BLaER1 (cell line): ENCODE data around the gene ARID2.

ENCODE experiments used
- H3K27ac ChIP-seq: shearing (Covaris generic); formaldehyde crosslinking; 2 replicates; pipeline ENCODE4 v1.8.1; 2022
- H3K27me3 ChIP-seq: shearing (Covaris generic); formaldehyde crosslinking; 2 replicates; pipeline ENCODE4 v1.8.1; 2022
- H3K36me3 ChIP-seq: shearing (Covaris generic); formaldehyde crosslinking; 2 replicates; pipeline ENCODE4 v1.8.1; 2022
- H3K4me1 ChIP-seq: shearing (Covaris generic); formaldehyde crosslinking; 2 replicates; pipeline ENCODE4 v1.8.1; 2022
- H3K4me2 ChIP-seq: shearing (Covaris generic); formaldehyde crosslinking; 2 replicates; pipeline ENCODE4 v1.8.1; 2022
- H3K4me3 ChIP-seq: shearing (Covaris generic); formaldehyde crosslinking; 2 replicates; pipeline ENCODE4 v1.8.1; 2022
- H3K9ac ChIP-seq: shearing (Covaris generic); formaldehyde crosslinking; 2 replicates; pipeline ENCODE4 v1.8.1; 2022
- H3K9me3 ChIP-seq: shearing (Covaris generic); formaldehyde crosslinking; 2 replicates; pipeline ENCODE4 v1.8.1; 2022
- H4K20me1 ChIP-seq: shearing (Covaris generic); formaldehyde crosslinking; 2 replicates; pipeline ENCODE4 v1.8.1; 2022
- Cebpa-rat ChIP-seq: shearing (Covaris generic); IDR thresholded peaks from 2 replicates; pipeline ENCODE4 v1.8.1; 2022

ARID2 gene

DNA sequence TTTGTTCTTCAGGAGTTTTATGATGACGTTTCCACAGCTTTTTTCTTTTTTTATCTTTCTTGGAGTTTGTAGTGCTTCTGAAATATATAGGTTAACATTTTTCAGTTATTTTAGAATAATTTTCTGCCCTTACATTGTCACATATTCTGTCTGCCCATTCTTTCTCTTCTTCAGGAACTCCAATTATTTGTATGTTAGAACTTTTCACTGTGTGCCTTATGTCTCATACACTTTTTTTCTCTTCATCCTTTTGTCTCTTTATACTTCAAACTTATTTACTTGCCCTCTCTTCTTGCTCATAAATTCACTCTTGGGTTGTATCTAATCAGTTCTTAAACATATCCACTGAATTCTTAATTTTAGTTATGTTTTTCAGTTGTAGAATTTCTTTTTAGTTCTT lies 105.3 kb downstream of the ARID2 start:
- H3K36me3 ChIP-seq: peaks cover 84% of the 10 kb centered on the region
- no peak overlapping the region for H3K4me3 ChIP-seq
- H3K4me2 ChIP-seq: no peak overlapping the region
- peaks cover 9% of the 10 kb centered on the region for H3K9me3 ChIP-seq
- peaks cover 15% of the 10 kb centered on the region; the same call in 1 of the 2 replicates for H4K20me1 ChIP-seq
- H3K27me3 ChIP-seq: no peaks in the 10 kb centered on the region
- H3K4me1 ChIP-seq: no peaks in the 10 kb centered on the region
- H3K27ac ChIP-seq: no peak overlapping the region
- TF ChIP-seq Cebpa-rat: no peak
- H3K9ac ChIP-seq: no peak overlapping the region

DNA sequence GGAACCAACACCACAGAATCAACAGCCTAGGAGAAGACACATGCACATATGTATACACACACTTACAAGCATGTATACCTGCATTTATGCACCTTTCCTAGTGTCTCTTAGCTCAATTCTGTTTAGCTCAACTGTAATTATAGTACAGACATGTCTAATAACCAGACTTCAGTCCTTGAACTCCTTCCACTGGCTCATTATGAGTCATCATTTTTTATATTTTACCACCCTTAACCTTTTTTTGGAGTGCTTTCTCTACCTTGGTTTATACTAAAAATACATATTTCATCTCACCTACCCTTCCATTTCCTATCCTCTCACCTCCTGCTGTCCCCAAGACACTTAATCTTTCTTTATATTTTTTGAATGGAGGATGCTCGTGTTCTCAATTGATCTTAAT lies 110.4 kb downstream of the ARID2 start:
- Histone ChIP-seq H4K20me1 (0 out of 2 replicates have a peak, but pooled peaks cover 15% of the 10 kb centered on the region), H3K4me3 (no peak overlapping the region), H3K4me2 (no peak overlapping the region), H3K36me3 (peaks cover 90% of the 10 kb centered on the region), H3K4me1 (no peaks in the 10 kb centered on the region), H3K27me3 (no peaks in the 10 kb centered on the region), H3K9me3 (no peaks in the 10 kb centered on the region), H3K9ac (no peak overlapping the region), H3K27ac (no peak overlapping the region)
- TF ChIP-seq Cebpa-rat: no peak

DNA sequence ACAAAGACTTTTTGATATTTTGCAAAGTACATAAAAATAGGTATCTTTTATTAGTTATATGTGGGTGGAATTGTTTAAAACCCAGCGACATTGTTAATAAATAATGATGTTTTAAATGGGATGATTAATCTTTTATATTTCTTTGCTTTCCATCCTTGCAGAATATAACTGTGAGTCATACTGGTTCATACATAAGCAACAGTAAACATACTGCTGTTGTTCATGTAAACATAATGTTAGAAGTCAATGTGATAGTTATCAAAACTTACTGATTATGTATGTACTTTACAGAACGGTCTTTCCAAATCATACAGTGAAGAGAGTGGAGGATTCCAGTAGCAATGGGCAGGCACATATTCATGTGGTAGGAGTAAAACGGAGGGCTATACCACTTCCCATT lies 119.8 kb downstream of the ARID2 start:
- Histone ChIP-seq H3K9ac (no peak overlapping the region), H3K4me2 (no peak overlapping the region), H3K27ac (no peak overlapping the region), H3K27me3 (no peaks in the 10 kb centered on the region), H3K9me3 (no peaks in the 10 kb centered on the region), H3K4me3 (no peak overlapping the region), H4K20me1 (peaks cover 7% of the 10 kb centered on the region; the same call in 1 of the 2 replicates), H3K4me1 (no peaks in the 10 kb centered on the region), H3K36me3 (peaks cover 87% of the 10 kb centered on the region)
- no peak for TF ChIP-seq Cebpa-rat

GRCh38 chr12:45850302-45850701 lies 120.8 kb downstream of the ARID2 start:
- no peak overlapping the region for H3K4me3 ChIP-seq
- H3K4me2 ChIP-seq: no peak overlapping the region
- no peaks in the 10 kb centered on the region for H3K9me3 ChIP-seq
- no peaks in the 10 kb centered on the region for H3K4me1 ChIP-seq
- no peak overlapping the region for H3K27ac ChIP-seq
- H3K36me3 ChIP-seq: peaks cover 85% of the 10 kb centered on the region
- H3K27me3 ChIP-seq: no peaks in the 10 kb centered on the region
- H3K9ac ChIP-seq: no peak overlapping the region
- TF ChIP-seq Cebpa-rat: no peak
- H4K20me1 ChIP-seq: peaks cover 7% of the 10 kb centered on the region; the same call in 1 of the 2 replicates

DNA sequence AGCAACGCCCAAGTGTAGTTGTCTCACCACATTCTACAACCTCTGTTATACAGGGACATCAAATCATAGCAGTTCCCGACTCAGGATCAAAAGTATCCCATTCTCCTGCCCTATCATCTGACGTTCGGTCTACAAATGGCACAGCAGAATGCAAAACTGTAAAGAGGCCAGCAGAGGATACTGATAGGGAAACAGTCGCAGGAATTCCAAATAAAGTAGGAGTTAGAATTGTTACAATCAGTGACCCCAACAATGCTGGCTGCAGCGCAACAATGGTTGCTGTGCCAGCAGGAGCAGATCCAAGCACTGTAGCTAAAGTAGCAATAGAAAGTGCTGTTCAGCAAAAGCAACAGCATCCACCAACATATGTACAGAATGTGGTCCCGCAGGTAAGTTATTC lies 123.0 kb downstream of the ARID2 start:
- Histone ChIP-seq H3K4me3 (no peak overlapping the region), H3K4me1 (no peaks in the 10 kb centered on the region), H3K9ac (no peak overlapping the region), H3K27me3 (no peaks in the 10 kb centered on the region), H3K9me3 (no peaks in the 10 kb centered on the region), H3K27ac (no peak overlapping the region), H3K36me3 (peaks cover 85% of the 10 kb centered on the region), H4K20me1 (peaks cover 7% of the 10 kb centered on the region; the same call in 1 of the 2 replicates), H3K4me2 (no peak overlapping the region)
- TF ChIP-seq Cebpa-rat: no peak

- peaks cover 12% of the 10 kb centered on the region; the same call in 1 of the 2 replicates for H4K20me1 ChIP-seq
- H3K4me1 ChIP-seq: no peaks in the 10 kb centered on the region
- no peak overlapping the region for H3K4me3 ChIP-seq
- H3K4me2 ChIP-seq: no peak overlapping the region
- H3K27me3 ChIP-seq: no peaks in the 10 kb centered on the region
- H3K9ac ChIP-seq: no peak overlapping the region
- no peak for TF ChIP-seq Cebpa-rat
- H3K9me3 ChIP-seq: no peaks in the 10 kb centered on the region
- no peak overlapping the region for H3K27ac ChIP-seq
- H3K36me3 ChIP-seq: peaks cover 85% of the 10 kb centered on the region
Observed at GRCh38 chr12:45853550-45853949, 124.0 kb downstream of the ARID2 start.

DNA sequence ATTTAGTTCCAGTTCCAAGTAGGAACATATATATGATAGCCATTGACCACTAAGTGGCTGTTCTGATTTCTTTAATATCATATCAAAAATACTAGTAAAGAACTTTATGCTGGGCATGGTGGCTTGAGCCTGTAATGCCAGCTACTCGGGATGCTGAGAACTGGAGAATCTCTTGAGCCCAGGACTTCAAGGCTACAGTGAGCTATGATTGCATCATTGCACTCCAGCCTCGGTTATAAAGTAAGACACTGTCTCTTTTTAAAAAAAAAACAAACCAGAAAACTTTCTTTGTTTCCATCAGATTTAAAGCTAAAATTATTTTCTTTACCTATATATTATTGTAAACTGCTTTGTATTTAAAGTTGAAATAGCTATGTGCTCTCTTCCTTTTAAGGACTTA lies 133.8 kb downstream of the ARID2 start:
- Histone ChIP-seq H3K4me2 (no peak overlapping the region), H3K9me3 (no peaks in the 10 kb centered on the region), H3K36me3 (peaks cover 75% of the 10 kb centered on the region), H4K20me1 (no peaks in the 10 kb centered on the region), H3K9ac (no peak overlapping the region), H3K27me3 (no peaks in the 10 kb centered on the region), H3K4me3 (no peak overlapping the region), H3K4me1 (peaks cover 12% of the 10 kb centered on the region), H3K27ac (no peak overlapping the region)
- TF ChIP-seq Cebpa-rat: no peak

GRCh38 chr12:45866299-45866698 lies 136.8 kb downstream of the ARID2 start:
- Histone ChIP-seq H4K20me1 (0 out of 2 replicates have a peak, but pooled peaks cover 5% of the 10 kb centered on the region), H3K9ac (no peak overlapping the region), H3K27ac (no peak overlapping the region), H3K4me2 (0 out of 2 replicates have a peak overlapping the region, but pooled peaks have one; percentile 17), H3K27me3 (no peaks in the 10 kb centered on the region), H3K4me3 (no peak overlapping the region), H3K9me3 (no peaks in the 10 kb centered on the region), H3K36me3 (peaks cover 82% of the 10 kb centered on the region), H3K4me1 (peaks cover 12% of the 10 kb centered on the region)
- TF ChIP-seq Cebpa-rat: no peak

- Histone ChIP-seq H3K4me2 (no peak overlapping the region), H3K36me3 (peaks cover 97% of the 10 kb centered on the region), H3K27me3 (no peaks in the 10 kb centered on the region), H4K20me1 (0 out of 2 replicates have a peak, but pooled peaks cover 11% of the 10 kb centered on the region), H3K9ac (no peak overlapping the region), H3K27ac (no peak overlapping the region), H3K4me1 (no peaks in the 10 kb centered on the region), H3K9me3 (peaks cover 38% of the 10 kb centered on the region), H3K4me3 (no peak overlapping the region)
- TF ChIP-seq Cebpa-rat: no peak
Observed at GRCh38 chr12:45872446-45872845, 142.9 kb downstream of the ARID2 start.

GRCh38 chr12:45877069-45877468 lies 147.6 kb downstream of the ARID2 start:
- Histone ChIP-seq H3K9ac (no peak overlapping the region), H3K4me3 (no peak overlapping the region), H3K27ac (no peak overlapping the region), H3K4me1 (peaks cover 14% of the 10 kb centered on the region; the same call in 1 of the 2 replicates), H3K4me2 (no peak overlapping the region), H4K20me1 (peaks cover 6% of the 10 kb centered on the region; the same call in 1 of the 2 replicates), H3K36me3 (peaks cover 83% of the 10 kb centered on the region), H3K9me3 (peaks cover 50% of the 10 kb centered on the region), H3K27me3 (no peaks in the 10 kb centered on the region)
- TF ChIP-seq Cebpa-rat: no peak
